CMK (cell line): Measurements from ENCODE around the gene COA5.

Experiments used
- DNase-seq: peaks from one replicate; pipeline ENCODE4 v3.0.0-alpha.2; 2010; ENCODE audit warnings: low read depth

Gene COA5

DNA sequence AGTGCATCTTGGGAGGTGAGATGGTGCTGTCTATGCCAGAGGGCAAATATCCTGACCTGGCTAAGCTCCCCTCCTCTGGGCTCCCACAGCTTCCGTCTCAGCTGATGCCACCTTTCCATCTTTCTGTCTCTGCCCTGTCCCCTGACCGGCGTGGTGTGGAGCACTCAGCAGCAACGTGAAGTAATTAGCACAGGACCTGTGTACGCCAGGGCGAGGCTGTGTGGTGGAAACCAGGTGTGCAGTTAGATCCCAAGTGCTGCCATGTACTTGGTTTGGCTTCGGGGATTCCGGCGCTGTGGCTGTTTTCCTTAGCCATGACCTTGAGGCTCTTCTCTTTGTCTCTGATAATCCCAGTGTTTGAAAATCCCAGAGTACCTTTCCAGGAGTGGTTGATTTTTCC, 36.5 kb downstream of the COA5 start:
- no peak for DNase-seq

DNA sequence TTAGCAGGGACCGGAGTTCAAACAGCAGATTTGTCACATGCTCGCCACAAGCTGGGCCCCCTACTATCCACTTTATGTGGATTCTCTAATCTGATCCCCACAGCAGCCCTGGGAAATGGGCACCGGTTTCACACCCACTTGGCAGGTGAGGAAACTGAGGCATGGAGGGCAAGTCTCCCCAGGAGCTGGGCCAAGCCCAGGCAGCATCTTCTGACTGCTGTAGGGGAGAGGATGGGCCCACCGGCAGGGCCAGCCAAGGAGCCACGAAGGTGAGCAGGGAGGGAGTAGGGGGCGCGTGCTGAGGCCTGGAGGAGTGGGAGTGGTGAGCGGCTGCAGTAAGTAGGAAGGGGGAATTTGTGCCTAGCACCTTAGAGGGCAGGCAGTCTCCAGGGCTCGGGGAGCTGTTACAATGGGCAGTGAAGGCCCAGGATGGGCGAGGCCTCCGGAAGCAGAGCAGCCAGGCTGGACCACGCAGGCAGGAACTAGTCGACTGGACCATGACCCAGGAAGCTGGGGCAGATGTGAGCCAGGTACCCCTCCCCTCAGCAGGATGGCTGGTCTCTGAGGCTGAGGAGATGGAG, 37.1 kb downstream of the COA5 start:
- no peak for DNase-seq

DNA sequence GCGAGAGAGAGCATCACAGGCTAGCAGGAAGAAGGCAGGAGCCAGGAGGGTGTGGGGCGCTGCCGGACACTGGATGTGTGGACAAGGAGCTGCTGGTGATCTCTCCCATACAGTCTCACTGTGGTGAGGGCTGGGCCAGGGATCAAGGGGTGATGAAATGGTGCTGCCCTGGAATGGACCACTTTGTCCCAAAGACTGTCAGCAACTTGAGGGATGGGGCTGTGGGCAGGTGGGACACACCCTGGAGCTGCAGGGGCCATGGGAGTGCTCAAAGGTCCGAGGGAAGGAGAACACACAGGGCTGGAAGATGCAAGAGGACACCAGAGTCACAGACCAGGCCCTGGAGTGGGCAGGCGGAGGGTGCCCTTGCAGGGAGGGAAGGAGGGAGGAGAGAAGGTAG, 38.0 kb downstream of the COA5 start:
- DNase-seq: no peak

DNA sequence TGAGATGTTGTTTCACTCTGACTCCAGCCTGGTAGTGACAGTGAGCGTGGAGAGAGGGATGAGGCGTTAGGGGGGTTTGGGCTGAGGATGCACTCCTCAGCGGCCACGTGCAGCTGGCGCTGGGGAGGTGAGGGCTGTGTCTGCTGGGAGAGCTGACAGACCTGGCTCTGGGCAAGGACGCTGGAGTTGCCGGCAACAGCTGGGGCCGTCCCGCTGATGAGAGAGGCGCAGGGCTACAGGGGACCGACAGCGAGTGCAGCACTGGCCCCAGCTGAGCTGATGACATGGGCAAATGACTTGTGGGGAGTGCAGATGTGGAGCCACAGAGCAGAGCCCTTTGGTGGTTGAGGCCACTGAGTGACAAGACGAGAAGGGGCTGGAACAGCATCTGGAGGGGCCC, 38.4 kb downstream of the COA5 start:
- DNase-seq: no peak

DNA sequence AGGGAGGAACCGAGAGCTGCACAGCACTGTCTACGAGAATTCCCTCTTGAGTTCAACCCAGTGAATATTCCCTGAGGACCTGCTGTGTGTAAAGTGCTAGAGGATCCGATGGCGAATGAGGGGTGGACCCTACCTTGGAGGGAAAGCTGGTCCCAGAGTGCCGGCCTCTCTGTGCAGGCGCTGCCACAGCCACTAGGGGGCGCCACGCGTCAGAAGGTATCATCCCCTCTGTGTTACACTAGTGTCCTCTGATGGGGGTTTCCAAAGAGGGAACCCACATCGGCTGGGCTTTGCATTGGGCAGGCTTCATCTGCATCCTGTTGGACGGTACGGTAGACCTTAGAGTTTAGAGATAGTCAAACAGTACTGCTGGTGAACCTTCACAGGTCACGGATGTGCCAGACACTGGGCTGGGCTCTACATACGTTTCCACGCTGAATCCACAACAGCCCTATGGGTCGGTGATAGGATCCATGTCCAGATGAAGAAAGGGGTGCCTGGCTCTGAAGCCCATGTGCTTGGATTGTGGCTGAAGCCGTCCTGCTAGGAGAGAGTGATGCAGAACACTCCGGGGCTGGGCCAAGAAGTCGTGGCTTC, 39.0 kb downstream of the COA5 start:
- DNase-seq: no peak

DNA sequence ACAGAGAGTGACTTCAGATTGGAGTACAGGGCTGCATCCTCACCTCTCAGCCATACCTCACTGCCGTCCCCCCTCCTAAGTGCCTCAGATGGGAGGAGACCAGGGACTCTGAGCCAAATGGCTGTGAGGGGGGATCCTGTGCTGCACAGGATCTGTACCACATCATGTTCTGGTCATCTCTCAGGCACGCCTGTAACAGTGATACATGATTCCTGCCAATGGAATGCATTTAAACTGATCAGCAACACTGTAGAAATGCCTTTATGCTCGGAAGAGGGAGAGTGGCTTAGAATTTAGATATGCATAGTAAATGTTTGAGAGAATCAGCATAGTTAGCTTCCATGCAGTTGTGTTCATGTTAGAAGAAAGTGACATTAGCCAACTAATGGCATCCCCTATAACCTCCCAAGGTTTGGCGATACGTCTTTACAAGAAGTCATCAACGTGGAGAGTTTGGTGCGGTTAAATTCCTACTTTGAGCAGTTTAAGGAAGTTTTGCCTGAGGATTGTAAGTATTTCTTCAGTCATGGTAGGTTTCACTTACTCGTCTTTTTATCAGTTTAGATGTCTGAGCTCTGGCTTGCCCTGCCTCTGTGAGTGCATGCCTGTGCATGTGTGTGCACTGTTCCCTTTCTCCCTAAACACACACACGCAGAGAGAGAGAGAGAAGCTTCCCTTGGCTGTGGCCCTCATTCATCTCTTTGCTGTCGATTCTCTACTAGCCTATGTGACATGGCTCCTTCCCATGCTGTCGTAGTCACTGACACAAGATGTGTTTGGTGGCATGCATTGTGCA, 40.0 kb downstream of the COA5 start:
- no peak for DNase-seq

DNA sequence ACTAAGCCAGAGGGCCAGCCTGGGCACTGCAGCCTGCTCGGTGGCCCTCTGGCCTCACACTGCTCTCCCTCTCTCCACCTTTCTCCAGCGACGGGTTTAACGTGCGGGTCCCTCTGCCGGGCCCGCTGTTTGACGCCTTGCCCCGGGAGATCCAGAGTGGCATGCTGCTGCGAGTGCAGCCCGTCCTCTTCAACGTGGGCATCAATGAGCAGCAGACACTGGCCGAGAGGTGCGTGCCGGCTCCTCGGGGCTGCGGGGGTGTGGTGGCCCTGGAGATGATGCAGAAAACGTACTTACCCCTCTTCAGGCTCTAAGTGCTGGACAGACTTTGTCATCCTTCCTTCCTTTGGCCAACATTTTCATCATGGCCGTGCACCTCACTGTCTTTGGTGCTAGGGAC, 42.4 kb downstream of the COA5 start:
- DNase-seq: no peak

DNA sequence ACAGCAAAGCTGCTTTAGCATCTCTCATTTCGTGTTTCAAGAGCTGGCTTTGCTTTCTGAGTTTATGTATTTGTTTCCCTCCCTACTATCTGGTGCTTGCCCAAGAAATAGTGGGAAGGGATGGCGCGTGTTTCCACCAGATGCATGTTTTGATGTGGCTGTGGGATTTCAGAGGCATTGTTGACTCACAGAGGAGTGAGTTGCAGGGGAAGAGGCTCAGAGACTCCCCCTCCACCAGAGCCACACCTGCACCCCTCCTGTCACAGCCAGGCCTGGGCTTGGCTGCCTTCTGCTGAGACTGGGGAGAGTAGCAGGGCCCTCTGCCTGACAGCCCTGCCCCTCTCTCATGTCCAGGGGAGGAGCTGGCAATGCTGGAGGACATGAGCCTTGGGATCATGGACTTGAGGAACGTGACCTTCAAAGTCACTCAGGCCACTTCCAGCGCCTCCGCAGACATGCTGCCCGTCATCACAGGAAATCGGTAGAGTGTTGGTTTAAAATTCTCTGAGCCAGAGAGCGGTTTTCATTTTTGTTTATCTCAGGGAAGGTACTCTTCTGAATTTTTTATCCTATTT, 42.9 kb downstream of the COA5 start:
- no peak for DNase-seq

DNA sequence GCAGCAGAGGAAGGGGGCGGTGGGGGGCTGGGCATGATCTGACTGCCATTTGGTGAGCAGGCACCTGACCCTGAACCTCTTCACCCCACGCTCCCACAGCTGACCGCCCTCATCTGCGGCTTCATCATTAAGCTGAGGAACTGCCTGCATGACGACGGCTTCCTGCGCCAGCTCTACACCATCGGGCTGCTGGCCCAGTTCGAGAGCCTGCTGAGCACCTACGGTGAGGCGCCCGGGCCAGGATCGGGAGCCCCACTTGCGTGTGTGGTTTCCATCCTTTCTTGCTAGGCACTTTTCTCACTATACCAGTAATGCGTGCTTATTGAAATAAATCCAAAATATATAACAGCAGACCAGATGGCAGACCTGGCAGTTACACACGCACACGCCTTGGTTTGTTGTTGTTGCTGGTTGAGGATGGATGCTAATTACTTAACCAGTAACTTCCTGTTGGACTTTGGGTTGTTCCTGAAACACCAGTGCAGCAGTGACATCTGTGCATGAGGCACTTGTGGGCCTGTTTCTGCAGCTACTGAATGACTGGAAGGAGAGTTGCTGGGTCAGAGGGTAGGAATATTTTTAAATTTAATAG, 43.7 kb downstream of the COA5 start:
- no peak for DNase-seq

DNA sequence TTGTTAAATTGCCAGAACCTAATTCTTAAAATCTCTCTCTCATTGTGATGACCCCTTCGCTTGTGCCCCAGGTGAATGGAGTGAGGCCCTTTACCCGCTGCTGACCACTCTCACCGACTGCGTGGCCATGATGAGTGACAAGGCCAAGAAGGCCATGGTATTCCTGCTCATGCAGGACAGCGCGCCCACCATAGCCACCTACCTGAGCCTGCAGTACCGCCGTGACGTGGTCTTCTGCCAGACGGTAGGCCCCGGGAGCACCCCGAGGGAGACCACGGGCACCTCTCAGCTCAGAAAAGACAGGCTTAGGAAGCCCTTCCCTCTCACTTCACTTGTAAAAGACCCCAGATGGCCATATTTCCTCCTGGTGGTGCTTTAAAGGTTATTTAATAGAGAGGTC, 44.9 kb downstream of the COA5 start:
- no peak for DNase-seq

DNA sequence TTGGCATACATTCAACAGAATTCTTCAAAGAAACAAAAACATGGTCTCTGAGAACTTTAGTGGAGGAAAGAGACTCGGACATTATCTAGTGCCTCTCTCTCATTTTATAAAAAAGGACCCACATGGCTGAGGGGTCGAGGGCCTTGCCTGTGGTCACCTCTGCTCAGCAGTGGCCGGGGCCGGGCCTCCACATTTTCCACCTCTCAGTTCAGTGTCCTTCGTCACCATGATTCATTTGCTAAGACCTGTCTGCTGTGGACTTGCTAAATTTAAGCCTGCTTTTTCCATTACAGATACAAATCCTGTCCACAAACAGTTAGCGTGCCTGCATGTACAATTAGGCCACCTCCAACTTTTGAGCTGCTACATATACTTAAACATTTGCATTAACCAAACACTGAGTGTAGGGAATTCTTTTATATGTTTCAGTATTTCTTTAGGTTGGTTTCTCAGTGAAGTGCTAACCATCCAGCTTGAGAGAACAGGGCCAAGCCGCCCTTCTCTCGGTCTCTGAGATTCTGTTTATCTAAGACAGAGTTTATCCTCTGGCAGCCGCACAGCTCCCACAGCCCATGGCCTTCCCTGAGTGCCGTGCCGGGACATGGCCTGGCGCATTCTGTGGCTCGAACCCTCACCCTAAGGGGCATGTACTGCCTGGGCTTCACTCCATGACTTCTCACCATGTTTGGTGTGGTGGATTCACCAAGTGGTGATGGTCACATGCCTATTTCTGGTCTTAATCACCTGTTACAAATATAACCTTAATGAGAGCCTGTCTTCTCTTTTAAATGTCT, 46.2 kb downstream of the COA5 start:
- no peak for DNase-seq

DNA sequence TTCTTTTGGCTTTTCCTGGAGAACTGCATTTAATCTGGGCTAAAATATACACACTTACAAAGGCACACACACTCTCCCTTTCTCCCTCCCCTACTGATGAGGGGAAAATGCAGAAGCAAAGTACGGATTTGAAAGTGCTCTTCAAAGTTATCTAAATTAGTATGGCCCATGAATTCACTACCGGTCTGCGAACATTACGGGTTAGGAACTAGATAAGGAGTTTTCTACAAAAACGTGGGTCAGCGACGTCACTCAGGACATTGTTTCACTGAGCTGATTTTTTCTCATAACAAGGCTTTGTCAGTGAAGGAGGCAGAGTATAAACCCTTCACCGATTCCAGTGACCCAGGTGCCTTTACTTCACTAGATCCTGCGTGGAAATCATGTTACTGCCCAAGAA, 47.3 kb downstream of the COA5 start:
- DNase-seq: no peak

DNA sequence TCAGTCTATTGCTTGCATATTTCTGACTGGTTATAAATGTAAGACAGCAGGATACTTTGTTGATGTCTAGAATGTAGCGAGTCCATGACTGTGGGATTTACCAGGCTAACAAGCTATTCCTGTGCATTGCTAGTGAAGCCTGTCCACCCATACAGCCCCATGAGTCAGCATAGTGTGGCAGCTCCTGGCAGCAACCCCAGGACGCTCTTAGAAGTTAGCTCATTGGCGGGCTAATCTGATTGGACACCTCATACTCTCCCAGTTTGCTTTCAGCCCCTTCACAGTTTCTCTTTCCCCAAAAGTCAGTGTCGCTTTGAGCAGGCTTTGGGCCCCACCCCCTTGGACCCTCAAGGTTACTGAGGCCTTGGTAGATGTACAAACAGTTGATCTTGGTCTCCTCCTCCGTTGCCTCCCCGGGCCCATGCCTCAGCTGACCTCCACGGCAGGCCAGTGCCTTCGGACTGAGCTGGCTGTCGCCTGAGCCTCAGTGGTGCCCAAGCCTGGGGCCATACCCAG, 48.0 kb downstream of the COA5 start:
- no peak for DNase-seq

DNA sequence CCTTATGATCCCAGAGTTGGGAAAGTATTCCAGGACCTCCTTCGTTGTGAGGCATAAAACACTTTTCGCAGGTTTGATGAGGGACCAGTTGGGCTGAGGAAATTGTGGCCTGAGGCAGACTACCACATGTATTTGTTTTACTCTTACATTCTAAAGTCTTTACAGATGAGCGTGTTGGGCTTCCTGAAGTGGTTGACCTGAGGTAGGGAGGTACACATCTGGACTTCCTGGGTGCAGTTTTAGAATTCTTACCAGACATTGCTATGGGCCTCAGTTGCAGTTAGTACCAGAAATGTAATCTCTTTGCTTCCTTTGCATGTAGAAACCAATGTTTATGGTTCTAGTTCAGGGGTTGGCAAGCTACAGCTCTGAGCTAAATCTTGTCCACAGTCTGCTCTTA, 48.7 kb downstream of the COA5 start:
- no peak for DNase-seq

DNA sequence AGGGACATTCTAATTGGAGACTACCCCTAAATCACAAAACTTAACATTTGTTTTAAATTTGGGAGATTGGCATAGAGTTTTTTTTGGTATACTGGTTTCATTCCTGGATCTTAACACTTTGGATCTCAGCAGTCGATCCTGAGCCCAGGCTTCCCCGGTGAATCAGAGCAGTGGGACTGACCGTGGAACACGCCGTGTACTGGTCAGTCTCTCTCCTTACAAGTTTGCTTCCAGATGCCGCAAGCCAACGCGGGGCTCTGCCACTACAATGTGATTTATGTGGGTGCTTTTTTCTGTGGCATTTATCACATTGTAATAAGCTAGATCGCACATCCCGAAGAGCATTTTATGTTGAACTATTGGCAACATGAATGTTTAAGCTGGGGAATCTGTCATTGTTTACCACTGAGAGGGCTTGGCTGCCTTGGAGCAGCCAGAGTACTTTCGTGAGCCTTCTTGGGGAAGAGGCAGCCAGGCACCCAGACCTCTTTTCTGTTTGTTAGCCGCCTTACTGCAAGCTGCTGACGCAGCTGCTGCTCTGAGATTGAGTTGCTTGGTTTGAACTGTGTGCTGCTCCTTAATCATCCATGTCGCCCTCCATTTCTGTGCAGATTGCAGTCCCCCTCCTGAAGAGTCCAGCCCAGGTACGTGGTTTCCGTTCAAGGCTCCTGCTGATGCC, 49.3 kb downstream of the COA5 start:
- no peak for DNase-seq

DNA sequence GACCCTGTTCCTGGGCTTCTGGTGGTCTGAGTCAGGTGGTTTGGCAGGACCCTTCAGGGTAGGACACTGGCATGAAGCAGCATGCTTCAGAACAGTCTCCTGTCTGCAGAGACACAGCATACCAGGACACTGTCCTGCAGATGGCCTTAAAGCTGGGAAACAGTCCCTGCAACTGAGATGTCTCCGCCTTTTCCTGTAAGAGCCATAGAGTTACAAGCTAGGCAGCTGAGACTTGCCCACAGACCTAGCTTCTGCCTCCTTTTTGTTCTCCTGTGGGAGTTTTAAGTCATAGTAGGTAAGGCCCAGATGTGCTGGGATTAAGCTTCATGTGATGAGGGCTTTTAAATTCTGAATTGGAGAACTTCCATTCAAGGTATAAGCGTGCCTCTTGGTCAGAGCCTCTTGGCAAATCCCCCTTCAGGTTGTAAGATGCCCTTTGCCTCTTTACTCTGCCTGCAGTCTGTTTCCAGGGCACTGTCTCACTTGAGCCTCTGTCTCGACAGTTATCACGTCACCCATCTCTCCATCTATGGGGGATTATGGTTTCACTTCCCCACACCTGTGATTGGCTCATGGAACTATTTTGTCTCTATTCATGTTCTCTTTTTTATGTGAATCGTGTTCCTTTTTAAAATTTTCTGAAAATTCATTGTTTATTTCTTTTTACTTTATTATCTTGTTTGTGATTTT, 51.8 kb downstream of the COA5 start:
- DNase-seq: no peak

DNA sequence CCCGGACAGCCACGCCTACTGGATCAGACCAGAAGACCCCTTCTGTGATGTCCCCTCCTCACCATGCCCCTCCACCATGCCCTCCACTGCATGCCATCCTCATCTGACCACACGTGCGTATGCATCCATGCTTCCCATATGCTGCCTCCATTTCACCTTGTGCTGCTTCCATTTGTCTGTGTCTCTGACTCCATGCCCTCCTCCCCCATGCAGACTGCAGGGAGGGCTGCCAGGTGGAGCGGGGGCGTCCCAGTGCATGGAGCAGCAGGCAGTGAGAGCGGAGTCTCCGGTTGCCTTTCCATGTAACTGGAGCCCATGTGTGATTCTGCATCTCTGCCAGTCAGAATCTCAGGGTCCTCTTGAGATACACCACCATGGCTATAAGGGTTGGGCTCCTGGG, 52.6 kb downstream of the COA5 start:
- DNase-seq: no peak

DNA sequence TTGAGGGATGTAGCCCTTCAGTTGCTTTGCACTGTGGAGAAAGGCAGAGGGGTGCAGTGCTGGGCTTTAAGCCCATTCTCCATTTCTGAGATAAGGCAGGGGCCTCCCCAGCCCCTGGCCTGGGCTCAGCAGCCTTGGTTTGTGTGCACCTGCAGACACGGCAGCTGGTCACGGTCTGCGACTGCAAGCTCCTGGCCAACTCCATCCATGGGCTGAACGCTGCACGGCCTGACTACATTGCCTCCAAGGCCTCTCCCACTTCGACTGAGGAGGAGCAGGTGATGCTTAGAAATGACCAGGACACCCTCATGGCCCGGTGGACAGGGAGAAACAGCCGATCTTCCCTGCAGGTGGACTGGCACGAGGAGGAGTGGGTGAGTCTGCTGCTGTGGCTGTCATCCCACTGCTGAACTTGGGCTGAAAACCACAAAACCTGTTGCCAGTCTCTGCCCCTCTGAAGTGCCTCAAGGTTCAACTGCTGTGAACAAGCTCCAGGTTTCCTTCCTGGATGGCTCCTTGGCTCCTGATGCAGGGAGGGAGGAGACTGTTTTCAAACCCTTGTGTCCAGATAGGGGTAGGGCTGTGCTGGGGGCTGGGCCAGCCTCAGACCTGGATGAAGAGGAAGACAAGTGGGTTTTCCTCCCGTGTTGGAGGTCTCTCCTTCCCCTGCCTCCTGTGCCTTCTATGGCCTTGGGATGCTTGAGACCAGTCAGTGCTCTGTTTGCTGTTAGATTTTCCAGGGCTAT, 54.0 kb downstream of the COA5 start:
- DNase-seq: no peak

DNA sequence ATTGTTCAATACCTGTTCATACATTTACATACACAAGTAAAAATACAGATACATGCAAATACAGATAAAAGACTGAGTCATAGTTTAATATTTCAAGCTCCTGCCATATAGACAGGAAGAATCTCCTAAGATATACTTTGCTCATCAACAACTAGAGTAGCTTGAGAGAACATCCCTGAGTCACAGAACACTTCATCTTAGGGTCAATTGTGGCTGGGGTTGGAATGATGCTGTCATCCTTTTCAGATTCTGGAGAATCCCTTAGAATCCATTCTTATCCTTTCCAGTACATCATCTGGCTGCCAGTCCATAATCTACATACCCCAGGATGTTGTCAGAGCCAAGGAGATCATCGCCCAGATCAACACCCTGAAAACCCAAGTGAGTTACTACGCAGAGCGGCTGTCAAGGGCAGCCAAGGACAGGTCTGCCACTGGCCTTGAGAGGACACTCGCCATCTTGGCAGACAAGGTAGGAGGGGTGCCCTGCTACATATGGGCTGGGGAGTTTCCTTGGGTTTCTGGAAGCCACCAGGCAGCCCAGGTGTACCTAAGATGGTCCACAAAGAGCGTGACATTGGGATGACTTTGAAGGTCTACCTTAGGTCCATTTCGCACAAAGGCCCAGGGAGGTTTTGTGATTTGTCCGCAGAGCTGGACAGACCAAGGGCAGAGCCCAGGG, 55.7 kb downstream of the COA5 start:
- DNase-seq: no peak
